Osteocyte (in vitro differentiated cells): ENCODE results near the gene LEKR1. TPM values are rescaled to one million over a fixed set of nuclear protein-coding genes. Genes with fewer than 3 reads are reported as not detected.

Experiments used
- DNase-seq: peaks from one replicate; pipeline ENCODE4 v3.0.0; 2021; ENCODE audit warnings: mixed read lengths; ENCODE audit not compliant: unreplicated experiment; ENCODE audit errors: extremely low spot score
- H3K27ac Mint-ChIP-seq: one replicate; pipeline ENCODE4 v1.8.0; 2021; ENCODE audit warnings: mild to moderate bottlenecking, mixed read lengths; ENCODE audit not compliant: unreplicated experiment
- H3K27me3 Mint-ChIP-seq: one replicate; pipeline ENCODE4 v1.8.0; 2021; ENCODE audit warnings: mixed read lengths; ENCODE audit not compliant: unreplicated experiment
- H3K36me3 Mint-ChIP-seq: one replicate; pipeline ENCODE4 v1.8.0; 2021; ENCODE audit warnings: mixed read lengths; ENCODE audit not compliant: unreplicated experiment
- H3K4me1 Mint-ChIP-seq: one replicate; pipeline ENCODE4 v1.8.0; 2021; ENCODE audit warnings: mixed read lengths; ENCODE audit not compliant: unreplicated experiment
- H3K4me3 Mint-ChIP-seq: one replicate; pipeline ENCODE4 v1.8.0; 2021; ENCODE audit warnings: mild to moderate bottlenecking, moderate library complexity, mixed read lengths; ENCODE audit not compliant: unreplicated experiment
- H3K9me3 Mint-ChIP-seq: one replicate; pipeline ENCODE4 v1.8.0; 2021; ENCODE audit warnings: mixed read lengths; ENCODE audit not compliant: unreplicated experiment
- total RNA-seq: library from RNA; stranded (reverse); gene quantifications from 2 replicates; pipeline ENCODE4 v1.2.1, GENCODE V29; 2021
- TF ChIP-seq, protein P1 (sequence below): fragments of 200-600 bp; sonication (generic); IDR thresholded peaks from 2 replicates; pipeline ENCODE4 v1.5.0; 2021; ENCODE audit warnings: antibody characterized with exemption, mild to moderate bottlenecking, moderate library complexity

The LEKR1 gene
- total RNA-seq, 1 donor from 2014 or later, result 1.0 TPM

DNA sequence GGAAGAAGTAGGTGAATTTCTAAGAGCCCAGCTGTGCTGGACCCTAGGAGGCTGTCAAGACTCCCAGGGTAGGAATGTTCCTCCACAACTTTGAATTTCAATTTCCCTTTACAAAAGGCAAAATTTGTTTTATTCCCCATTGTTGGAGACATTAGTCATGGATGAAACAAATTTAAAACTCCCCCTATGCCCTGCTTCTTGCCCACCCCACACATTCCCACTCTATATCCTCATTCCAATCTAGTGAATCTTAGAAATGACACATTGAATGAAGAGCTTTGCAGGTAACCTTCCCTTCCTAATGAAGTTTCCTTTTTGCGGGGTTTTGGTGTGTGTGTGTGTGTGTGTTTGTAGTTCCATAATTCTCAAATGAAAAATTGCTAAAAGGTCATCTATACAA lies 261.2 kb downstream of the LEKR1 start:
- peaks cover 48% of the 10 kb centered on the region for H3K4me1 Mint-ChIP-seq
- peak overlapping the region; percentile 96 for H3K27ac Mint-ChIP-seq
- TF ChIP-seq, protein P1, sequence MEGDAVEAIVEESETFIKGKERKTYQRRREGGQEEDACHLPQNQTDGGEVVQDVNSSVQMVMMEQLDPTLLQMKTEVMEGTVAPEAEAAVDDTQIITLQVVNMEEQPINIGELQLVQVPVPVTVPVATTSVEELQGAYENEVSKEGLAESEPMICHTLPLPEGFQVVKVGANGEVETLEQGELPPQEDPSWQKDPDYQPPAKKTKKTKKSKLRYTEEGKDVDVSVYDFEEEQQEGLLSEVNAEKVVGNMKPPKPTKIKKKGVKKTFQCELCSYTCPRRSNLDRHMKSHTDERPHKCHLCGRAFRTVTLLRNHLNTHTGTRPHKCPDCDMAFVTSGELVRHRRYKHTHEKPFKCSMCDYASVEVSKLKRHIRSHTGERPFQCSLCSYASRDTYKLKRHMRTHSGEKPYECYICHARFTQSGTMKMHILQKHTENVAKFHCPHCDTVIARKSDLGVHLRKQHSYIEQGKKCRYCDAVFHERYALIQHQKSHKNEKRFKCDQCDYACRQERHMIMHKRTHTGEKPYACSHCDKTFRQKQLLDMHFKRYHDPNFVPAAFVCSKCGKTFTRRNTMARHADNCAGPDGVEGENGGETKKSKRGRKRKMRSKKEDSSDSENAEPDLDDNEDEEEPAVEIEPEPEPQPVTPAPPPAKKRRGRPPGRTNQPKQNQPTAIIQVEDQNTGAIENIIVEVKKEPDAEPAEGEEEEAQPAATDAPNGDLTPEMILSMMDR, result no peak
- H3K27me3 Mint-ChIP-seq, result no peaks in the 10 kb centered on the region
- no peaks in the 10 kb centered on the region for H3K9me3 Mint-ChIP-seq
- DNase-seq, result no peak
- no peaks in the 10 kb centered on the region for H3K36me3 Mint-ChIP-seq
- no peak overlapping the region for H3K4me3 Mint-ChIP-seq

DNA sequence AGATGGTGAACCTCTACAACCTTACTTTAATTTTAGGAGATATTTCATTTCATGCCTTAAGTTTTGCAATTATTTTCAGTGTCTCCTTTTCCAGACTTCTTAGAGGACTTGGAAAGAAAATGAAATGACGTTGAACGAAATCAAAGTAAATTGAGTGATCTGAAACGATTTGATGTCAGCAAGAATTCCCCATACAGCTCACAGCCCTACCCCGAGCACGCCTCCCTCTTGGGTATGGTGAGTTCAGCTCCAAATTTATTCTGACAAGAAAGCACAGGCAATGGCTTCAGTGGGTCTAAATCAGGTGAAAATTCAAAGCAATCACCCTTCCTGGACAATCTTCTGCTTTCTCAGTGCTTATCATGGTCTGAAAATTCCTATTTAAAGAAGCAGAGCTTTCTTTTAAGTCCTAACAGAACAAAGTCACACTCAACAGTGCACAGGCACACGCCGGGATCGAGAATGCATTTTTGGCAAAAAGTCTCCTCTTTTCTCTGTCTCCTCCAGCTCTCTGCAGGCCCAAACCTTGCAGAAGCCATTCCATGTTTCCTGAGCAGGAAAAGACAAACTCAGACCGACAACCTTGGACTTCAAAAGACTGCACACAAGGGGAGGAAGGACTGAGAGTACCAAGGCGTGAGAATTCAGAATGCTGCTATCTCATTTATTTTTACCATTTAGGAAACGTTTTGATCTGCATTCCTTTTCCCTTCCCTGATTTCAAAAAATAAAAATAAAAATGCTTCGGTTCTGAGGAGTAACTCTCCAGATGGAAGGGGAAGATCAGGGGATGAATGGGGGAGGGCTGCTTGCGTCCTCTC lies 261.8 kb downstream of the LEKR1 start:
- Mint-ChIP-seq H3K4me3 (peak overlapping the region; percentile 84), H3K27me3 (no peaks in the 10 kb centered on the region), H3K4me1 (peaks cover 43% of the 10 kb centered on the region), H3K27ac (peak overlapping the region; percentile 96), H3K36me3 (no peaks in the 10 kb centered on the region), H3K9me3 (no peaks in the 10 kb centered on the region)
- DNase-seq, result no peak
- TF ChIP-seq, protein P1, result no peak

DNA sequence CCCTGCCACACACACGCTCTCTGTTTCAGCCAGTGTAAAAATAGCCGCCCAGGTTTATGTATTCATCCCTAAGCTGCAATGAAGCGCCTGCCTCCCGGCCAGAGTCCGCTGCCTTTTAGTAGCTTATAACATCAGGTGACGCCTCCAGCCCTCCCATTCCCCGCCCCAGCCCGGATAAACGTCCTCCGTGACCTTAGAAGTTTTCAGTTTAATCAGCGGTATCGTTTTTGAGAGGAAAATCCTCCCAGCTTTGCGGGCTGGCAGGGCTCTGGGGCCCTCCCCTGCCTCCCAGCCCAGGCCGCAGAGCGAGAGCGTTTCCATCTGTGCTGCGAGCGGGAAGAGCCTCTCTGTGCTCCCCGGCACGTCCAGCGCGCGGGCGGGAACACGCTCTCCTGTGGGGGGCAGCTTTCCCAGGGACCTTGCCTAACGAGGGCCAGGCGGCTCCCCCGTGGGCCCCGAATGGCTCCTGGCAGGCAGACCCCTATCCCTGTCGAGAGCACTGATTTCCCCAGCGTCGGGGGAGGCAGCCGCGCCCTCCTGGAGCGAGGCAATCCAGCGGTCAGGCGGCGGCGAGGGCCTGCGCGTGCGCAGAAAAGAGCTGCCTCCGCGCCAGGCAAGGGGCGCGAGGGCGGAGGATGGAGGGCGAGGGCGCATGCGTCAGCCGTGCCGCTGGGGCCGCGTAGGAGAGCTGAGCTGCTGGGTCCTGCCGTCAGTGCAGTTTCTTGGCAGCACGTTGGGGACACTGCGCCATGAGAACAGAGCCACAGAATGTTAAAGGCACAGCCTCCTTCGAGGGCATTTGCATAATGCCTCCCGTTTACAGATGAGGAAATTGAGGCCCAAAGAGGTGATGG lies 262.7 kb downstream of the LEKR1 start:
- no peaks in the 10 kb centered on the region for H3K9me3 Mint-ChIP-seq
- H3K4me1 Mint-ChIP-seq, result peaks cover 41% of the 10 kb centered on the region
- no peaks in the 10 kb centered on the region for H3K27me3 Mint-ChIP-seq
- H3K4me3 Mint-ChIP-seq, result peak overlapping the region; percentile 84
- no peaks in the 10 kb centered on the region for H3K36me3 Mint-ChIP-seq
- TF ChIP-seq, protein P1, result peak; percentile 30
- H3K27ac Mint-ChIP-seq, result peak overlapping the region; percentile 96
- DNase-seq, result peak; percentile 99

DNA sequence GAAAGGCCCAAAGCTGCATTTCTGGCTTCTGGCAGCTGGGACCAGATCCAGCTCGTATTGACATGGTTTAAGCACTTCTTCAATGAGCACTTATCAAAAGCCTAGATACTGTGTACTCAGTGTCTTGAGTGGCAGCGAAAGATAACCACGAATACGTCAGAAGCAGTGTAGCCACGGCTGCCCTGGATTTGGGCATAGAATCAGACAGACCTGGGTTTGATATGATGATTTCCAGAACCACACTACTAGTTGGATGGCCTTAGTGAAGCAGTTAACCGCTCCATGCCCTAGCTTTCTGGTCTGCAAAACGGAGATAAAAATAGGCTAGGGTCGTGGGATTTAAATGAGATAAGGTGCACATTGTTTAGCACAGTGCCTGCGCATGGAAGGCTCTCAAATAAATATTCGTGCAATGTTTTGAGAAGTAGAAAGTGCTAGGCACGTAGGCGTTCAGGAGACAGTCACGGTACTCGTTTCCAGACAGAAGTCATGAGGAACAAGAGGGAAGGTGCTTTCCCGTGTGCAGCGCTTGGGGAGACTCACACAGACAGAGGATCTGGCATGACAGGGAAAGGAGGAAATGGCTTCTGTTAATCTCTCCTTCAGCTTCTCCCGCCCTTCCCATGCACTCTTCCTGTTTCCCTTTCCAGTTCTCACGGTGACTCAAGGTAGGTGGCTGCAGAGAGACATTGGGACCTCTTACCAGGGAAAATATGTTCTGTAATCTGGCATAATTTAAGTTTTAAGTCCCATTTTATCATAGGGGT lies 263.5 kb downstream of the LEKR1 start:
- no peak for DNase-seq
- TF ChIP-seq, protein P1, result no peak
- Mint-ChIP-seq H3K9me3 (no peaks in the 10 kb centered on the region), H3K27ac (peak overlapping the region; percentile 96), H3K36me3 (no peaks in the 10 kb centered on the region), H3K4me1 (peaks cover 41% of the 10 kb centered on the region), H3K4me3 (peak overlapping the region; percentile 84), H3K27me3 (no peaks in the 10 kb centered on the region)
